Coronary artery (tissue), 2 donors: ENCODE measurements around the gene CDCA3.

ENCODE experiments used
- DNase-seq: peaks from one replicate; pipeline ENCODE4 v3.0.0-alpha.2; 2017; ENCODE audit warnings: low spot score
- H3K27ac ChIP-seq, 2 donors: fragments of 200-600 bp; sonication (generic); one replicate each; pipeline ENCODE4 v1.5.1; 2016 to 2019
- H3K4me3 ChIP-seq: fragments of 200-600 bp; sonication (generic); 2 replicates; pipeline ENCODE4 v1.5.1; 2016; ENCODE audit warnings: mild to moderate bottlenecking, moderate library complexity
- CTCF ChIP-seq: fragments of 200-600 bp; sonication (generic); IDR thresholded peaks from one replicate; pipeline ENCODE4 v1.5.1; 2019; ENCODE audit warnings: antibody characterized with exemption

The CDCA3 gene

GRCh38 chr12:6834873-6835272 lies 16.2 kb downstream of the CDCA3 start:
- DNase-seq: no peak
- no peak for TF ChIP-seq CTCF
- no peak overlapping the region for H3K27ac ChIP-seq
- H3K4me3 ChIP-seq: no peak overlapping the region

DNA sequence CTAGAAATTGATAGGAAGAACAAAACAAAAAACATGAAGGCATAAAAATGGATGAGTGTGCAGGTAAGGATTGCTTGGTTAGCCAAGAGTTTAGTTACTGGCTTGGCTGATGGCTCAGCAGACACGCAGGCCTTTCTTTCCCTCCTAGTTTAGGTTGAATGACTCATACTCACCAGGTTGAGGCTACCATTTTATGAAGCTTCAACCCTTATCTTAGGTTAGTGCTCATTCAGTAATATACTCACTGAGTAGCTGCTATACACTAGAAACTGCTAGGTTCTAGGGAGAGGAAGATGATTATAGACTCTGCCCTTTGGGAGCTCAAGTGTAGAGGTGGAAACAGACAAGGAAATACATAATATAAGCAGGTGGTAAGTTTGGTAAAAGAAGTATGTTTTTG lies 16.8 kb downstream of the CDCA3 start:
- H3K4me3 ChIP-seq: no peak overlapping the region
- TF ChIP-seq CTCF: no peak
- no peak for DNase-seq
- no peak overlapping the region for H3K27ac ChIP-seq

DNA sequence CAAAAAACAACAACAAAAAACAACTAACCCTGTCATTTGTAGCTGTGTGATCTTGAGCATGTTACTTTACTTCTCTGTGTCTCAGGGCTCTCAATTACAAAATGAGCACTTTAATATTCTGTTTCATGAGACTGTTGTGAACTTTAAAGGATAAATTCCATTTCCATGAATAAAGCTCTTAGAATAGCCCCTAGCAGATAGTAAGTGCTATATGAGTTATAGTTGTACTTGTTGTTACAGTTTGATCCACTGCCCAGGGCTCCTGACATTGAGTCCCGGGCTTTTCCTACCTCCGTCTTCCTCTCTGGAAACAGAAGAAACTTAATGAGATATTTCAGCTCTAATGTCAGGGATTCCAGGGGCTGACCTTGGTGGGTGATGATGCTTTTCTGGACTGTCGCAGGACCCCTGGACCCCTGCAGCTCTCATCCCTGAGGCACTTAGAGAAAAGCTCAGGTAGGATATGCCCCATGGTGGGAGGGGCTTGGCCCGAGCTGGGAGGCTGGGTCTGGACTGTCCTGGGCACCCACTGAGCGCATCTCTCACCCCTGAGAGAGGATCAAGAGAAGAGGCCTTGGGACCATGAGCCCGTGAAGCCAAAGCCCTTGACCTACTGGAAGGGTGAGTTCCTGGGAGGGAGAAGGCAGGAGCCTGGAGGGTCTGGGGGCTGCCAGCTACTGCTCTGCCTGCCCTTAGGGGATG lies 17.7 kb downstream of the CDCA3 start:
- no peak for DNase-seq
- Histone ChIP-seq H3K27ac (peak overlapping the region in 1 of 2 donors; percentile 41), H3K4me3 (no peak overlapping the region)
- no peak for TF ChIP-seq CTCF

- Histone ChIP-seq H3K4me3 (no peak overlapping the region), H3K27ac (no peak overlapping the region)
- TF ChIP-seq CTCF: no peak
- DNase-seq: no peak
Measured at GRCh38 chr12:6832125-6832524, 19.0 kb downstream of the CDCA3 start.

GRCh38 chr12:6831450-6831995 lies 19.6 kb downstream of the CDCA3 start:
- Histone ChIP-seq H3K27ac (no peak overlapping the region), H3K4me3 (no peak overlapping the region)
- TF ChIP-seq CTCF: no peak
- DNase-seq: no peak

- Histone ChIP-seq H3K4me3 (no peak overlapping the region), H3K27ac (no peak overlapping the region)
- DNase-seq: no peak
- no peak for TF ChIP-seq CTCF
Measured at GRCh38 chr12:6830999-6831398, 20.1 kb downstream of the CDCA3 start.

- peak overlapping the region; percentile 85 to 94 for H3K27ac ChIP-seq
- no peak for DNase-seq
- no peak overlapping the region for H3K4me3 ChIP-seq
- TF ChIP-seq CTCF: no peak
Measured at GRCh38 chr12:6830286-6830890, 20.7 kb downstream of the CDCA3 start.
